Astrocyte of the hippocampus (primary cell): ENCODE measurements around the gene PLD4.

Experiments used
- DNase-seq: peaks from one replicate; pipeline ENCODE4 v3.0.0; 2011; ENCODE audit warnings: low read depth, low spot score

PLD4 gene

DNA sequence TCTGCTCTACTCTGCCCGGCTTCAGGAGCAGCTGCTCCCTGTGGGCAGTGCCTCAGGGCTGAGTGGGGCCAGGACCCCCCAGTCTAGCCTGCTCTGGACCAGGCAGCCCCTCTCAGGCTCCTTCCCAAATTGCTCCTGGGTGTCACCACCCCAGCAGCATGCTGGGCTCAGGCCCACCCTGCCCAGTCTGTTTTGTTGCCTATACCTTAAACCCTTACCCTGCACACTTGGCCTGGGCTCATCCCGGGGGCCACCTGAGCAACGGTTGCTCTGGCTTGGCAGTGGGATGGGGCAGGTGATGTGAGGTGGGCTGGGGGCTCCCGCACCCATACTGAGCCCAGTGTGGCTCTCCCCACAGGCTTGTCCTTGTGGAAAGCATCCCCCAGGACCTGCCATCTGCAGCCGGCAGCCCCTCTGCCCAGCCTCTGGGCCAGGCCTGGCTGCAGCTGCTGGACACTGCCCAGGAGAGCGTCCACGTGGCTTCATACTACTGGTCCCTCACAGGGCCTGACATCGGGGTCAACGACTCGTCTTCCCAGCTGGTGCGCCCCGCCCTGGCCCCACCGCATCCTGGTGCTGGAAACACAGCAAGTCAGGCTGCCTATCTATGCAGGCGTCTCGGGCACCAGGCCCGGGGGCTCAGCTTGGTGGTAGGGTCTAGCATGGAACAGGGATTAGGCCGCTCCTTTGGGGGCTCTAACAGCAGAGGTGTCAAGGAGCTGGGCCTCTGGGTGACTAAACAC is 3.9 kb downstream of the PLD4 start:
- DNase-seq, result no peak

DNA sequence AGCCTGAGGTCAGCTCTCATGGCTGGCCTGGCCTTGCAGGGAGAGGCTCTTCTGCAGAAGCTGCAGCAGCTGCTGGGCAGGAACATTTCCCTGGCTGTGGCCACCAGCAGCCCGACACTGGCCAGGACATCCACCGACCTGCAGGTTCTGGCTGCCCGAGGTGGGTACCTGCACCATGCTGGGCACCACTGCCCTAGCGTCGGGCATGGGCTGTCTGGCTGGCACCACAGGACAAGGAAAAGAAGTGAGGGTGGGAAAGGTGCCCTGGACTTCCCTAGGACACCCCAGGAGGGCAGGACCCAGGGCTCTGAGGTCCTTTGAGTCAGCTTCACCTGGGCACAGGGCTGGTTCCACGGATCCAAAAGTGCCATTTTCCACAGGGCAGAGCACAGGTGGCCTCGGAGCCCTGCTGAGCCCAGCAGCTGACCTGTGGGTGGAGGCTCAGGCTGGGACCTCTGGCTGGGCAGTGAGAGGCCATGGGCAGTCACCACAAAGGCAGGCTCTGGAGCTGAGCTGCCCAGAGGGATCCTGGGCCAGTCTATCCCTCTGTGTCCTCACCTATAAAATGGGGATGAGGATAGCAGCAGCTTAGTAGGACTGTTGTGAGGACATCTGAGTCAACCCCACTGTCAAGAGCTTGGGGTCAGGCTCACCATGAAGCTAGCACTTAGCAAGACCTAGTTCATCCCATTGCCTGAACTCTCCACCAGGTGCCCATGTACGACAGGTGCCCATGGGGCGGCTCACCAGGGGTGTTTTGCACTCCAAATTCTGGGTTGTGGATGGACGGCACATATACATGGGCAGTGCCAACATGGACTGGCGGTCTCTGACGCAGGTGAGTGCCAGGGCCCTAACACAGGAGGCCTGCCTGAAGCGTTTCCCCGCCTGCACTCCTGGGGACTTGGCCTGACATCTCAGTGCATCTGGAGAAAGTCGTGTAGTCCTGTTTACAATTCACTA is 4.9 kb downstream of the PLD4 start:
- no peak for DNase-seq

DNA sequence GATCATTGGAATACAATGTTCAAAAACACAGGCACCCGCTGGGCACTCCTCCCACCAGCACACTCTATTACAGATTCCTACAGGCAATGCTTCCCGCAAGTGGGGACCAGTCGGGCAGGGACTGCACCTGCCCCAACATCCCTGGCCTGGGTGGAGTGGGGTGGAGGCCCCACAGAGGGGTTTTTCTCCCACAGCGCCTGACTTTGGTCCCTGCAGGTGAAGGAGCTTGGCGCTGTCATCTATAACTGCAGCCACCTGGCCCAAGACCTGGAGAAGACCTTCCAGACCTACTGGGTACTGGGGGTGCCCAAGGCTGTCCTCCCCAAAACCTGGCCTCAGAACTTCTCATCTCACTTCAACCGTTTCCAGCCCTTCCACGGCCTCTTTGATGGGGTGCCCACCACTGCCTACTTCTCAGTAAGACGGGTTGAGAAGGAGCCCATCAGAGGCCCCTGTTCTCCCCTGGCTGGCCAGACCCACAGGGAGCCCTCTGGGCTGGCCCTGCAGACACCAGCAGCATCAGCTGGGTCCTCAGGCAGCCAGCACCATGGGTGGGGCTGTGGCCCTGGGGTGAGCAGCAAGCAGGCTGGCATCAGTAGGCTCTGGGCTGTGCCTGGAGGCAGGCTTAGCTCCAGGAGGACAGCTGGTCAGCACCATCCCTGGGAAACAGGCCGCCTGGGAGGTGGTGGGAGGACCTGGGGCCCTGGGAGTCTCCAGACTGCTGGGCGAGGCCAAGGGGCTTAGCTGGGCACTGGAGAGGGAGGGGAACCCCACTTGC is 6.0 kb downstream of the PLD4 start:
- no peak for DNase-seq

DNA sequence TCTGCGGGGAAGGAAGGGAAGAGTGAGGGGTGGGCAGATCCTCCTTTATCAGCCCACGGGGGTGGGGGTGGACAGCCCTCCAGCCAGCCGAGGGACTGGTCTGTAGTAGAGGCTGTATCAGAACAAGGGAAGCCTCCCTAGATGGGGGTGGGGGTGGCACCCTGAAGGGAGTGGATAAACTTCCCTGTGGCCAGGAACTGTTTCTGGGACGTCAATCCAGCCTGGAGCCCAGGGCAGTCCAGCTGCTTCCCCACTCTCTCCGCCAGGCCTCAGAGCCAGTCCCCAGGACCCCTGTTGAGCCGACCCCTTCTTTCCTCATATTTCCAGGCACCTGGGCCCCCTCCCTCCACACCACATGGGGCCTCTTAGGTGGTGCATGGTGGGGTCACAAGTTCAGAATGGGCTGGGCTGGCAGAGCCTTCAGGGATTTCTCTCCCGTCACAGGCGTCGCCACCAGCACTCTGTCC is 6.7 kb downstream of the PLD4 start:
- no peak for DNase-seq

DNA sequence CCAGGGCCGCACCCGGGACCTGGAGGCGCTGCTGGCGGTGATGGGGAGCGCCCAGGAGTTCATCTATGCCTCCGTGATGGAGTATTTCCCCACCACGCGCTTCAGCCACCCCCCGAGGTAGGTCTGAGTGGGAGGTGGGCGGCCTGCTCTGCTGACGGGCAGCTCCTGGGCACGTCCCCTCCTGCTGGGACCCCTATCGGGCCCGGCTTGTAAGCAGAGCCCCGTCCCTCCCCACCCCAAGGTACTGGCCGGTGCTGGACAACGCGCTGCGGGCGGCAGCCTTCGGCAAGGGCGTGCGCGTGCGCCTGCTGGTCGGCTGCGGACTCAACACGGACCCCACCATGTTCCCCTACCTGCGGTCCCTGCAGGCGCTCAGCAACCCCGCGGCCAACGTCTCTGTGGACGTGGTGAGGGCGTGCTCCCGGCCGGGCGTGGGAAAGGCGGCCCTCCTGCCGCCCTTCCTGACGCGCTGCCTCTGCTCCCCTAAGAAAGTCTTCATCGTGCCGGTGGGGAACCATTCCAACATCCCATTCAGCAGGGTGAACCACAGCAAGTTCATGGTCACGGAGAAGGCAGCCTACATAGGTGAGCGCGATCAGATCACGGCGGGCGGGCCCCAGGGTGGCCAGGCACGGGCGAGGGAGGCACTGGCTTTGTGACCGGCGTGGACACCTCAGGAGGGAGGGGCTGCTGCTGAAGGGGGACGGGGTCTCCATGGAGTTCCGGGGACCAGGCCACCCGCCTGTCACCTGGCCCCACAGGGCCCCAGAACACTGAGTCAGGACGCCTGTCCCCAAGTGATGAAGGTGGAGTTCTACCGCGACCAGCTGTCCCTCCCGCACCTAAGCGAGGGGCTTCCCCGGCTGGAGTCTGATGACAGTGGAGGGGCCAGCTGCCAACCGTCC is 7.3 kb downstream of the PLD4 start:
- DNase-seq, result peak; percentile 33

DNA sequence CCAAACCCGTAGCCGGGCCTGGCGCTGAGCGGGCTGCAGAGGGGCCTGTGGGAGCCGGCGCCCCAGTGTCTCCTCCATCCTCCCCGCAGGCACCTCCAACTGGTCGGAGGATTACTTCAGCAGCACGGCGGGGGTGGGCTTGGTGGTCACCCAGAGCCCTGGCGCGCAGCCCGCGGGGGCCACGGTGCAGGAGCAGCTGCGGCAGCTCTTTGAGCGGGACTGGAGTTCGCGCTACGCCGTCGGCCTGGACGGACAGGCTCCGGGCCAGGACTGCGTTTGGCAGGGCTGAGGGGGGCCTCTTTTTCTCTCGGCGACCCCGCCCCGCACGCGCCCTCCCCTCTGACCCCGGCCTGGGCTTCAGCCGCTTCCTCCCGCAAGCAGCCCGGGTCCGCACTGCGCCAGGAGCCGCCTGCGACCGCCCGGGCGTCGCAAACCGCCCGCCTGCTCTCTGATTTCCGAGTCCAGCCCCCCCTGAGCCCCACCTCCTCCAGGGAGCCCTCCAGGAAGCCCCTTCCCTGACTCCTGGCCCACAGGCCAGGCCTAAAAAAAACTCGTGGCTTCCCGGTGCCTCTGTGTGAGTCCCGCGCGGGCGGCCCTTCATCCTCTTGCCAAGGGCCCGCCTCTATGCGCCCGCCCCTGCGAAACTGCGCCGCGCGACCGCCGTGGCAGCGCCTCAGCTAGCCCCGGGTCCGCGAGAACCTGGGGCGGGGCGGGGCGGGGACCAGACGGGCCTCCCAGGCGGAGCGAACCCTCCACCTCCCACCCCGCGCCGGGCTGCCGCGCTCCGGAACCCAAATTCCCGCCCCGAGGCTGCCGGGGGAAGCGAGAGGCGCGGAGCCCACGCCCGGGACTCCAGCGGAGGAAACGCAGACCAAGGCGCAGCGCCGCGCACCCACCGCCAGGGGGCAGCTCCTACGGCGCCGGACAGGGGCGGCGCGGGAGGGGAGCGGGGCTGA is 8.3 kb downstream of the PLD4 start:
- DNase-seq, result peak; percentile 93

DNA sequence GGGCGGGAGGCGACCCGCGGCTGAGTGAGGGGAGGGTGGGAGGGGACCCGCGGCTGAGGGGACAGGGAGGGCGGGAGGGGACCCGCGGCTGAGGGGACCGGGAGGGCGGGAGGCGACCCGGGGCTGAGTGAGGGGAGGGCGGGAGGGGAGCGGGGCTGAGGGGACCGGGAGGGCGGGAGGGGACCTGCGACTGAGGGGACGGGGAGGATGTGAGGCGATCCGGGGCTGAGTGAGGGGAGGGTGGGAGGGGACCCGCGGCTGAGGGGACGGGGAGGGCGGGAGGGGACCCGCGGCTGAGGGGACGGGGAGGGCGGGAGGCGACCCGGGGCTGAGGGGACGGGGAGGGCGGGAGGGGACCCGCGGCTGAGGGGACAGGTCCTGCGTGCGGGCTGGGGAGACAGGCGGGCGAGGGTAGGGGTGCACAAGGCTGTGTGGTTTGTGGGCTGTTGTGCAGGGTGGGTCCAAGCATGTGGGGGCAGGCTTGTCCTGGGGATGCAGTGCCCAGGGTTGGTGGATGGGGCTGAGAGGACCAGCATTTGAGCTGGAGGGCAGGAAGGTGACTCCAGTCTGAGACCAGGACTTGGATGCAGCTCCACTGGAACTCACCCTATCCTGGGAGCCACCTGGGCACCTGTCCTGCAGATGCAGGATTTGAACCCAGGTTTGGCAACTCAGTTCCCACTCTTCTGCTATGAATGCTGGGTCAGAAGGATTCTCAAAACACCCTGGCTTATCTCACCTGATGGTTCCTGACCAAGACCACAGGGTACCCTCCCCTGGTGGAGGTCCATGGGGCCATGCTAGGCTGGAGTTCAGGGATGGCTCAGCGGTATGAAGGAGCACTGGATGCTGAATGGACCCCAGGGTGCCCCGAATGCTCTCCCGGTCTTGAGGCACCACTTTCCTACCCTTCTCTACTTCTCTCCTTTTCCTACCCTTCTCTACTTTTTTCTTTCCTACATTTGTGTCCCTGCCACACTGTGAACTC is 9.4 kb downstream of the PLD4 start:
- DNase-seq, result no peak

DNA sequence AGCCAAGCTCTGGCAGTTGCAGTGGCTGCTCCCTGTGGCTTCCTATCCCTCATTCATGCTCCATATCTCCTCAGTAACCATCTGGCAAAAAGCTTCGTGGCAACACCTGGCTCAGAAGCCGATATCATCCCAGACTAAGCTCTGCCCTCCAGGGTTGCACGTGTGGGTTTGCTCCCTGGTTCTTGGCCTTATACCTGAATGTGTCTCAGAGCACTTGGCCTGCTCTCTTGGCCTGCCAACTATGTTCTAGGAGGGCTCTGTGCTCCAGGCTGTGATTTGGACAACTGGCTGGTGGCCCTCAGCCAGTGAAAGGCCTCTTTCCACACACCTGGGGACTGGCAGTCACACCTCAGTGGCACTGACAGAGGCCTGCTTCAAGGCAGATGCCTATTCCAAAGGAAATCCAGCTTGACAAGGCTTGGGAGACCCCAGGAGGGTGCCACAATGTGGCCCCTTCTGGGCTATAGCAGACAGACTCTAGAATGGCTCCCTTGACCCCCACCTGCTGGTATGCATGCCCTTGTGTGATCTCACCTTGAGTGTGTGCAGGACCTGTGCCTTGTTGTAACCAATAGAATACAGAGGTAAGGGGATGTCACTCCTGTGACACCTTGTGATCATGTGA is 10.5 kb downstream of the PLD4 start:
- no peak for DNase-seq

DNA sequence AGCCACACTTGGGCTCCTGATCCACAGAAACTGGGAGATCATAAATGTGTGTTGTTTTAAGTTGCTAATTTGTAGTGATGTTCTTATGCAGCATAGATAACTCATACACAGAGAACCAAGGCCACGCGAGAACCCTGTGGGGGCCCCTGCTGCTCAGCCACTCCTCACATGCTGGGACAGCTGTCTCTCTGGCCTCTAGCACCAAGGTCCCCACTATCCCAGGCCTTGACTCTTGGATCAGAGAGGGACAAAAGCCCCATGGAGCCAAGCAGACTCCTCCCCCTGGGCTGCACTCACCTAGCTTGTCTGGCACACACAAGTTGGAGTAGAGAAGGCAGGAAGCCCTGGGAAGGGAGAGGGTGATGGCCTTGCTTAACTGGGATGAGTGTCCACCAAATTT is 11.3 kb downstream of the PLD4 start:
- no peak for DNase-seq

DNA sequence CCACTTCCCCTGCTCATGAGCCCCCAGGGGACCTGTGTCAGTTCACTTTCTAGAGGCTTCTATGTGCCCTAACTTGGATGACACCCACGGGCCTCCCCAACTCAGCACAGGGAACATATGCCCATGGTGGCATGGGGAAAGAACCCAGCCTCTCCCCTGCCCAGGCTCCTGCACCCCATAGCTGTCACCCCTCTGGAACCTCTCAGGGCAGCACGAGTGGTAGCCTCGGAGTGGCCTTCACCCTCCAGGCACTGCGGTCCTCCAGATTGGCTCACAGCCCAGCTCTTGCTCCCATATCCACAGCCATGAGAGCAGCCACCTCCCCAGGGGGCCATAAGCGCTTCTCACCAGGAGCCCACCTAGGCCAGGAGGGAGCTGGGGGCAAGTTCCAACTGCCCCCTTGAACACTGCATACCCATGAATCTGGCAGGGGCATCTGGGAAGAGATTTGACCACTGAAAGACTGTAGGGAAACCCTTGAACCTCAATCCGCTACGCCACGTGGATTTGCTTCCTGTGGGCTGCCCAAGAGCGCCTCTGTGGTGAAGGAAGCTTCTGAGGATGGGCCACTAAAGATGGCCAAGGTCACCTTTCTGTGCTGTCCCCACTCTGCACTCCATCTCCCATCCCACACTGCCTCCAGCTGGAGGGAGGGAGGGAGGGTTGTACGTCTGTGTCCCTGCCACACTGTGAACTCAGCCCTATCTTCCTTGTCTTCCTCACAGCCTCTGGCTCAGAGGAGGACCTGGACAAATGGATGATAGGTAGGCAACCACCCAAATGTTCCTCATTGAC is 11.9 kb downstream of the PLD4 start:
- no peak for DNase-seq

DNA sequence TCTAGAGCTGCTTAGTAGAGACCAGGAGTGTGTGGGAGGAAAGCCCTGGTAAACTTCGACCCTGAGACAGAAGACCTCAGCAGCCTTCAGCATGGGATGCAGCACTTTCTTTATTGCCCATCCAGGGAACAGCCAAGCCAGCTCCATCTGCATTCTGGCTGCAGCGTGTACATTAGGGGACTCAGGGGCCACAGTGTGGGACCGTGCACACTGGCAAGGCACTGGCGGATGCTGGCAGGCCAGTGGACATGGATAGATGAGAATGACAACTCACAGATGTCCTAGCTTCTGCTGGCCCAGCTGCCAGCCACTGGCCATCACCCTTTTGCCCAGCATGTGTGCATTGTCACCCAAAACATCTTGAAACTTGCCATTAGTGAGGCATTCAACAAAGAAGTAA is 12.5 kb downstream of the PLD4 start:
- DNase-seq, result no peak

DNA sequence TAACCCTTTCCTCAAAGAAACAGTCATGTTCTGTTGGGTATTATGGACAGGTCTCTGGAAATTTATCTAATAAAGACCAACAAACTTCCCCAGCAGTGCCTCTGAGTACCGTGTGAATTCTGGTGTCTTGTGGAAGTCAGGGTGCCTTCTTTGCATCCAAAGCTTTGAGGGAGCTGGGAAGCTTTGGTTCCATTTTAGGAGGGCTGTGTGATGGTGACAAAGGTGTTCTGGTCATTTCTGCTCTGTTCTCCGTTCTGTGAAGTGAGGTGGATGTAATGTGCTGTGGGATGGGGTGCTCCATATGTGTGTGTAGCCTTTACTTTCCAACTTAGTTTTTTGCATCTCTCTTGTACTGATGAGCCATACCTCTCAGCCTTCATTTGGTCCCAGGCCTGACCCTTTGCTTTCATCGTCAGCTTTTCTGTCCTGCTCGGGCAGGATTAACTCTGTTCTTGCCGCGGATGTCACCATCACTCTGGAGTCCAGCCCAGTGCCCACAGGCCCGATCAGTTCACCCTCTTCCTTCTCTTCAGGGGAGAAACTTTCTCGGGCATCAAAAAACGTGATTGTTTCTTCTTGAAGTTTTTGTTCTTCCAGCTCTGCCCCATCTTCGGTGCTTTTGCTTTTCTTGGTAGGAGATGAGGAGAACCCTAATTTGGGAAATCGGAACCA is 13.2 kb downstream of the PLD4 start:
- DNase-seq, result no peak

DNA sequence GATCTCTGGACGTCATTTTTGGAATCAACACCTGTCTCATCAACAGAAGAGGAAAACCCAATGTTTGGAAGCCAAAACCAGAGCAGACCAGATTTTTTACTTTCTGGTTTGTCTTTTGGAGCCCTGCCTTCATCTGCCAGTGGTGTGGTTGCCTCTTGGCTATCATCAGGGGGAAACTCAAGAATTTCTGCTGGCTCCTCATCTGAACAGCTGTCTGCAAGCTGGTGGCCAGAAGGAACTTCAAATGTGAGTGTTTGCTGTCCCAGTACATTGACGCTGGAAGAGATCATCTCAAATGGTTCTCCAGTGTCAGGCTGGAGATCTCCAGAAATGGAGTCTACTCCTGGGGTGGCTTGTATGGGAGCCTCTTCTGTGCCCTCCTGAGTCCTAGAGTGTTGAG is 13.8 kb downstream of the PLD4 start:
- DNase-seq, result no peak

DNA sequence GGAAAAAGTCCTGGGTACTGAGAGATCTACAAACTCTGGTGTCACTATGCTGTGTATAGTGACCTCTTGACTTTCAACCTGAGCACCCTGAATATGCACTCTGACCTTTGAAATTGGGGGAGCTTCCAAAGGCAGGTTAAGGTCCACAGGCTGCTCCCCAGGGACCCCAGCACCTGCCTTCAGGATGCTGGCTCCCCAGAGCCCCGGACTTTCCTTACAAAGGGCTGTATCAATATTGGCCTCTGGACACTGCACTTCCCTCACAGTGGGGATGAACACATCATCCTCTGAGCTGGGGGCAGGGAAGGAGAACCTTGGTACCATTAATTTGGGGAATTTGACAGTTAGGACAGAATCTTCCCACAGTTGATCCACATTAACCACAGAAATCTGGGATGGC is 14.3 kb downstream of the PLD4 start:
- DNase-seq, result no peak

DNA sequence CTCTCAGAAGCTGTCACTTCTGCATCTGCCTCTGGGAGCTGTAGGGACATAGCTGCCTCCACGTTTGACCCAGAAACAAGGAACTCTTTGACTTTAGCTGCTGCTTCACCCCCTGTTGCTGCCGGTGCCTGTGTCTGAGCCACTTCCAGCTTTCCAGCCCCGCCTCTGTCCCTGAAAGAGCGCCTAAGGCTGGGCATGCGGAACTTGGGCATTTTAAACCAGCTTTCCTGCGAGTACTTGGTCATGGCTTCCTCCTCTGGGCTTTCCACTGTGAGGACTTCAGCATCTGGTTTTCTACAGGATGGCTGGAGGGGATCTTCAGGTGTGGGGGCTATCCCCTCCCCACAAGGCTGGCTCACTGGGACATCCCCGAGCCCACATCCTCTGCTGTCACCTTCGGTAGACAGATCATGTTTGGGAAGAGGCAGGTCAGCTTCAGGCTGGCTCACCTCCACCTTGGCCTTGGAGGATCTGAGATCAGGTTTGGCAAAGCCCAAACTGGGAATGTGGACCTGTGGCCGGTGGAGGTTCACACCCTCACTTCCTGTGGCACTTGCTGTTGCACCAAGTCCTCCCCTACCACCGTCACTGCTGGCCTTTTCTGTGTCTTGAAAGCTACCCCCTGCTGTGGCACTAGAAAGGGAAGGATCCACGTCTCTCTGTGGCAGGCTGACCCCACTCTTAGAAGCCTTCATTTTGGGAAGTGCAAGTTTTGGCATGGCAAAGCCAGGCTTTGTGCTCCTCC is 15.2 kb downstream of the PLD4 start:
- no peak for DNase-seq

DNA sequence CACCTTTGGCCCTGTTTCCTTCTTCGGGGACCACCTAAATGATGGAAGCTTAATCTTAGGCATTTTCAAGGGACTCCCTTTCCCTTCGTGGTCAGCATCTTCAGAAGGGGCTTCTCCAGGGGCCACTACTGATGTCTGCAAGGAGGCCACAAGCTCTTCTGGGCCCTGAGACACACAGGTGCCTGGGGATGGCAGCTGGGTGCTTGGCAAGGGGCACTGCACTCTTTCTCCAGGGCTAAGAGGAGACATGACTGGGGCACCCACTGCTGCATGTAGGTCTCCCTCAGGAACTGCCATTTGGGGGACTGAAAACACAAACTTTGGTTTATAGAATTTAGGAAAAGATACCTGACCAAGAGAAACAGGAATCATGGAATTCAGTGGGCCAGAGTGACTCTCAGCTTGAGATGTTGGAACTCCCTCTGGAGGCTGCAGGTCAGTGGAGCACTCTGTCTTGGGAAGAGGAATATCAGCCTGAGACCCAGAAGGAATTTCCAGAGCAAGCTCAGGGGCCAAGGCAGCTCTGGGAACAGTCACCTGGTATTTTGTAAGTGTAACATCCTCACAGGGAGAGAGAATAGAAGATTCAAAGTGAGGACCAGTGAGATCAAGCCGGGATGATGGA is 16.0 kb downstream of the PLD4 start:
- no peak for DNase-seq
